Hepatic stellate cell (primary cell): Measurements from ENCODE around the gene TCTA.
A peak's percentile ranks its signal among the peaks of the same experiment; 100 is the strongest.

ENCODE experiments used
- DNase-seq: peaks from one replicate; pipeline ENCODE4 v3.0.0; 2011; ENCODE audit warnings: low spot score

Gene TCTA

GRCh38 chr3:49410846-49411534 is 1.2 kb upstream of the TCTA start:
- no peak for DNase-seq

GRCh38 chr3:49411535-49411967 is 672 bp upstream of the TCTA start:
- DNase-seq: no peak

- no peak for DNase-seq
Observed at GRCh38 chr3:49412632-49413337, 562 bp downstream of the TCTA start.

GRCh38 chr3:49413338-49413734 is 1.1 kb downstream of the TCTA start:
- no peak for DNase-seq

GRCh38 chr3:49414753-49415152 is 2.5 kb downstream of the TCTA start:
- DNase-seq: no peak

- no peak for DNase-seq
Observed at GRCh38 chr3:49415931-49416601, 3.8 kb downstream of the TCTA start.

GRCh38 chr3:49416867-49417266 is 4.6 kb downstream of the TCTA start:
- no peak for DNase-seq

GRCh38 chr3:49417516-49418120 is 5.4 kb downstream of the TCTA start:
- no peak for DNase-seq

GRCh38 chr3:49421890-49422378 is 9.7 kb downstream of the TCTA start:
- DNase-seq: peak; percentile 2

- DNase-seq: peak; percentile 17
Observed at GRCh38 chr3:49422379-49423248, 10.4 kb downstream of the TCTA start, which contains the start of gene AMT. TSS of gene AMT (minus strand) at chr3:49422473. CDS start at chr3:49422450, 23 bp downstream.

GRCh38 chr3:49424816-49425215 is 12.6 kb downstream of the TCTA start:
- DNase-seq: no peak

GRCh38 chr3:49427586-49427985 is 15.4 kb downstream of the TCTA start:
- no peak for DNase-seq

- DNase-seq: no peak
Observed at GRCh38 chr3:49428752-49429080, 16.5 kb downstream of the TCTA start.

- DNase-seq: no peak
Observed at GRCh38 chr3:49434731-49435130, 22.5 kb downstream of the TCTA start.

- no peak for DNase-seq
Observed at GRCh38 chr3:49445391-49445790, 33.2 kb downstream of the TCTA start.

GRCh38 chr3:49453621-49454020 is 41.4 kb downstream of the TCTA start:
- no peak for DNase-seq

GRCh38 chr3:49454458-49454857 is 42.2 kb downstream of the TCTA start:
- DNase-seq: peak; percentile 8

- peak; percentile 49 for DNase-seq
Observed at GRCh38 chr3:49454898-49455681, 42.9 kb downstream of the TCTA start.

GRCh38 chr3:49456466-49456865 is 44.2 kb downstream of the TCTA start:
- DNase-seq: peak; percentile 23

GRCh38 chr3:49460188-49460890 is 48.1 kb downstream of the TCTA start:
- DNase-seq: no peak
